MM.1S (cell line): ENCODE measurements around the gene DGAT2.

ENCODE experiments used
- DNase-seq: peaks from one replicate; pipeline ENCODE4 v3.0.0-alpha.2; 2015
- H2AFZ ChIP-seq: fragments of 300-600 bp; sonication (generic); 2 replicates; pipeline ENCODE4 v1.6.0; 2016; ENCODE audit warnings: antibody characterized with exemption, low read length
- H3F3A ChIP-seq: fragments of 300-600 bp; sonication (generic); 2 replicates; pipeline ENCODE4 v1.6.1; 2016; ENCODE audit warnings: mild to moderate bottlenecking, antibody characterized with exemption, low read length, moderate library complexity, mixed read lengths; ENCODE audit not compliant: insufficient read depth
- H3K27ac ChIP-seq: fragments of 300-600 bp; sonication (generic); 2 replicates; pipeline ENCODE4 v1.5.1; 2016; ENCODE audit warnings: mild to moderate bottlenecking, low read length
- H3K27me3 ChIP-seq: fragments of 300-600 bp; sonication (generic); replicated peaks from 2 replicates; pipeline ENCODE4 v1.6.0; 2016; ENCODE audit warnings: low read length; ENCODE audit not compliant: insufficient read depth
- H3K36me3 ChIP-seq: fragments of 300-600 bp; sonication (generic); replicated peaks from 2 replicates; pipeline ENCODE4 v1.6.1; 2016; ENCODE audit warnings: mild to moderate bottlenecking, low read length, mixed read lengths; ENCODE audit not compliant: insufficient read depth
- H3K4me1 ChIP-seq: fragments of 300-600 bp; sonication (generic); 2 replicates; pipeline ENCODE4 v1.6.1; 2016; ENCODE audit warnings: low read length, mixed read lengths
- H3K4me2 ChIP-seq: fragments of 300-600 bp; sonication (generic); 2 replicates; pipeline ENCODE4 v1.6.0; 2016; ENCODE audit warnings: low read depth, low read length
- H3K4me3 ChIP-seq: fragments of 300-600 bp; sonication (generic); 2 replicates; pipeline ENCODE4 v1.5.1; 2016; ENCODE audit warnings: low read length, mixed read lengths
- H3K79me2 ChIP-seq: fragments of 300-600 bp; sonication (generic); 2 replicates; pipeline ENCODE4 v1.6.1; 2016; ENCODE audit warnings: mixed run types, low read length, mixed read lengths
- H3K9ac ChIP-seq: fragments of 300-600 bp; sonication (generic); 2 replicates; pipeline ENCODE4 v1.6.1; 2016; ENCODE audit warnings: low read length, mixed read lengths
- H3K9me2 ChIP-seq: fragments of 300-600 bp; sonication (generic); replicated peaks from 2 replicates; pipeline ENCODE4 v1.6.1; 2016; ENCODE audit warnings: mild to moderate bottlenecking, low read length, mixed read lengths; ENCODE audit not compliant: insufficient read depth
- H3K9me3 ChIP-seq: fragments of 300-600 bp; sonication (generic); replicated peaks from 2 replicates; pipeline ENCODE4 v1.6.1; 2016; ENCODE audit warnings: mild to moderate bottlenecking, low read length, mixed read lengths; ENCODE audit not compliant: insufficient read depth
- H4K20me1 ChIP-seq: fragments of 300-600 bp; sonication (generic); 2 replicates; pipeline ENCODE4 v1.6.1; 2016; ENCODE audit warnings: mild to moderate bottlenecking, low read length, moderate library complexity, mixed read lengths; ENCODE audit not compliant: insufficient read depth
- CTCF ChIP-seq: fragments of 300-600 bp; sonication (generic); IDR thresholded peaks from 2 replicates; pipeline ENCODE4 v1.5.1; 2016; ENCODE audit warnings: antibody characterized with exemption, low read length, mixed read lengths
- EZH2 ChIP-seq: fragments of 300-600 bp; sonication (generic); optimal IDR thresholded peaks from 2 replicates; pipeline ENCODE3; 2017; ENCODE audit warnings: low read depth, mild to moderate bottlenecking, antibody characterized with exemption, low read length, mixed read lengths
- EZH2phosphoT487 ChIP-seq: fragments of 300-600 bp; sonication (generic); IDR thresholded peaks from 2 replicates; pipeline ENCODE4 v1.6.1; 2018; ENCODE audit warnings: antibody characterized with exemption, low read length

Gene DGAT2

GRCh38 chr11:75797792-75798191 is 29.2 kb downstream of the DGAT2 start:
- no peak overlapping the region for H3K4me2 ChIP-seq

GRCh38 chr11:75800136-75800675 is 31.6 kb downstream of the DGAT2 start:
- Histone ChIP-seq H3K4me3 (no peak overlapping the region), H3F3A (peaks cover 10% of the 10 kb centered on the region; the same call in 1 of the 2 replicates), H3K4me1 (peaks cover 21% of the 10 kb centered on the region), H3K4me2 (no peak overlapping the region), H2AFZ (no peak overlapping the region), H3K27ac (no peak overlapping the region), H4K20me1 (no peaks in the 10 kb centered on the region), H3K9me2 (no peaks in the 10 kb centered on the region), H3K36me3 (no peaks in the 10 kb centered on the region), H3K9me3 (no peaks in the 10 kb centered on the region), H3K79me2 (no peaks in the 10 kb centered on the region), H3K27me3 (no peaks in the 10 kb centered on the region), H3K9ac (no peak overlapping the region)
- no peak for TF ChIP-seq EZH2phosphoT487
- DNase-seq: no peak

More at GRCh38 chr11:75797792-75798191, 29.2 kb downstream of the DGAT2 start:
- no peak for TF ChIP-seq CTCF
- TF ChIP-seq EZH2phosphoT487: no peak
- TF ChIP-seq EZH2: no peak
- Histone ChIP-seq H3F3A (peaks cover 10% of the 10 kb centered on the region; the same call in 1 of the 2 replicates), H3K4me1 (peaks cover 19% of the 10 kb centered on the region), H4K20me1 (no peaks in the 10 kb centered on the region), H3K9me2 (no peaks in the 10 kb centered on the region), H3K27me3 (no peaks in the 10 kb centered on the region), H3K4me3 (no peak overlapping the region), H3K27ac (no peak overlapping the region), H3K9me3 (no peaks in the 10 kb centered on the region), H3K9ac (no peak overlapping the region), H2AFZ (no peak overlapping the region), H3K79me2 (no peaks in the 10 kb centered on the region), H3K36me3 (no peaks in the 10 kb centered on the region)
- DNase-seq: no peak

GRCh38 chr11:75800728-75801361 is 32.3 kb downstream of the DGAT2 start:
- Histone ChIP-seq H2AFZ (no peak overlapping the region), H3K79me2 (no peaks in the 10 kb centered on the region), H3K9me3 (no peaks in the 10 kb centered on the region), H3K9me2 (no peaks in the 10 kb centered on the region), H3K9ac (no peak overlapping the region), H3F3A (peaks cover 10% of the 10 kb centered on the region; the same call in 1 of the 2 replicates), H4K20me1 (no peaks in the 10 kb centered on the region), H3K4me3 (no peak overlapping the region), H3K4me2 (no peak overlapping the region), H3K36me3 (no peaks in the 10 kb centered on the region), H3K27me3 (no peaks in the 10 kb centered on the region), H3K4me1 (peaks cover 21% of the 10 kb centered on the region), H3K27ac (peak overlapping the region; percentile 3; the same call in 1 of the 2 replicates)
- no peak for TF ChIP-seq EZH2
- TF ChIP-seq EZH2phosphoT487: no peak
- no peak for TF ChIP-seq CTCF
- DNase-seq: no peak
